OCI-LY1 (cell line): ENCODE results near the gene SLC44A2.

Experiments used
- H2AFZ ChIP-seq: fragments of 200-600 bp; sonication (generic), shearing (Covaris generic); 2 replicates; pipeline ENCODE4 v1.6.0; 2014; ENCODE audit warnings: antibody characterized with exemption, mild to moderate bottlenecking, low read length
- H3F3A ChIP-seq: fragments of 200-600 bp; sonication (generic), shearing (Covaris generic); 2 replicates; pipeline ENCODE4 v1.6.0; 2014; ENCODE audit warnings: mild to moderate bottlenecking, antibody characterized with exemption, low read length, moderate library complexity; ENCODE audit not compliant: insufficient read depth
- H3K27ac ChIP-seq: fragments of 200-600 bp; sonication (generic); 2 replicates; pipeline ENCODE4 v1.5.1; 2014; ENCODE audit warnings: low read length, mixed run types, mild to moderate bottlenecking, low read depth; ENCODE audit not compliant: poor library complexity, severe bottlenecking
- H3K27me3 ChIP-seq: fragments of 200-600 bp; sonication (generic); 2 replicates; pipeline ENCODE4 v1.6.0; 2014; ENCODE audit warnings: antibody characterized with exemption, mild to moderate bottlenecking, low read length, moderate library complexity; ENCODE audit not compliant: insufficient read depth
- H3K36me3 ChIP-seq: fragments of 200-600 bp; sonication (generic); 2 replicates; pipeline ENCODE4 v1.6.1; 2014; ENCODE audit warnings: mild to moderate bottlenecking, antibody characterized with exemption, low read length, moderate library complexity, mixed read lengths; ENCODE audit not compliant: insufficient read depth
- H3K4me1 ChIP-seq: fragments of 200-600 bp; sonication (generic); 2 replicates; pipeline ENCODE4 v1.5.1; 2014; ENCODE audit warnings: mild to moderate bottlenecking, low read length, moderate library complexity; ENCODE audit not compliant: insufficient read depth, severe bottlenecking
- H3K4me2 ChIP-seq: fragments of 200-600 bp; sonication (generic), shearing (Covaris generic); 2 replicates; pipeline ENCODE4 v1.6.1; 2014; ENCODE audit warnings: low read length
- H3K4me3 ChIP-seq: fragments of 200-600 bp; sonication (generic); 2 replicates; pipeline ENCODE4 v1.5.1; 2014; ENCODE audit warnings: low read length, low read depth, mild to moderate bottlenecking, mixed read lengths; ENCODE audit not compliant: poor library complexity, severe bottlenecking
- H3K79me2 ChIP-seq: fragments of 200-600 bp; shearing (Covaris generic); 2 replicates; pipeline ENCODE4 v1.6.1; 2016; ENCODE audit warnings: mixed run types, low read length, mixed read lengths; ENCODE audit not compliant: insufficient read depth
- H3K9ac ChIP-seq: fragments of 200-600 bp; sonication (generic), shearing (Covaris generic); 2 replicates; pipeline ENCODE4 v1.6.1; 2014; ENCODE audit warnings: mild to moderate bottlenecking, low read length, mixed read lengths
- H3K9me2 ChIP-seq: fragments of 200-600 bp; sonication (generic), shearing (Covaris generic); 2 replicates; pipeline ENCODE4 v1.6.1; 2014; ENCODE audit warnings: low read depth, mild to moderate bottlenecking, low read length, mixed read lengths
- H3K9me3 ChIP-seq: fragments of 200-600 bp; shearing (Covaris generic); 2 replicates; pipeline ENCODE4 v1.6.1; 2014; ENCODE audit warnings: low read length, mixed read lengths
- H4K20me1 ChIP-seq: fragments of 200-600 bp; sonication (generic), shearing (Covaris generic); 2 replicates; pipeline ENCODE4 v1.6.0; 2016; ENCODE audit warnings: mild to moderate bottlenecking, low read length; ENCODE audit not compliant: insufficient read depth
- EZH2 ChIP-seq: fragments of 200-600 bp; sonication (generic), shearing (Covaris generic); IDR thresholded peaks from 2 replicates; pipeline ENCODE4 v1.8.0; 2017; ENCODE audit warnings: borderline replicate concordance, mixed run types, mild to moderate bottlenecking, antibody characterized with exemption, low read length, moderate library complexity, mixed read lengths
- TF ChIP-seq, protein P1 (sequence below): fragments of 200-600 bp; sonication (generic), shearing (Covaris generic); IDR thresholded peaks from 2 replicates; pipeline ENCODE4 v1.5.1; 2017; ENCODE audit warnings: mild to moderate bottlenecking, antibody characterized with exemption, low read length, moderate library complexity, mixed read lengths

The SLC44A2 gene

DNA sequence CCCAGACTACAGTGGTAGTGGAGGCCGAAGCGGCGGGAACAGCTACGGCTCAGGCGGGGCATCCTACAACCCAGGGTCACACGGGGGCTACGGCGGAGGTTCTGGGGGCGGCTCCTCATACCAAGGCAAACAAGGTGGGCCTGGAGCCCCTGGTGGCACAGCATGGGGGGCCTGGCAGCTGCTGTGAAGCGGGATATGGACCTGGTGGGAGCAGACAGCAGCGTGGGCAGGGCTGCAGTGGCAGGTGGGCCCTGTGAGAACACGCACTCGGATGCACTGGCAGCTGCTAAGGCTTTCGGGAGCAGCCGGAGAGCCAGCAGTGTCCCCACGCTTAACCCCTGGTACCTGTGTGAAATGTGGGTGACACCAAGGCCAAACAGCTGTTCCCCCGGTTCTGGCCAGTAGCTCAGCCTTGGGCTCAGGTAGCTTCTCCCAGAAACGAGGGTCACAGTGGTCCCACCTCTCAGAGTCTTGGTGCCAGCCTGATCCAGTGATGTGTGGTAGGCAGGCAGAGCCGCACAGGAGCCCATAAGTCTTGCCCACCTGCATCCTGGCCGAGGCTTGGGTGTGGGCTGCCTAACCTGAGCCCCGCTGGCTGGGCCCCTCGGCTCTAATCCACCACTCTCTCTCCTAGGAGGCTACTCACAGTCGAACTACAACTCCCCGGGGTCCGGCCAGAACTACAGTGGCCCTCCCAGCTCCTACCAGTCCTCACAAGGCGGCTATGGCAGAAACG lies 63.4 kb downstream of the SLC44A2 start:
- H3K36me3 ChIP-seq, result peaks cover 91% of the 10 kb centered on the region
- H3K9me2 ChIP-seq, result no peaks in the 10 kb centered on the region
- H3F3A ChIP-seq, result 0 out of 2 replicates have a peak, but pooled peaks cover 5% of the 10 kb centered on the region
- no peak overlapping the region for H3K27ac ChIP-seq
- no peak overlapping the region for H3K4me2 ChIP-seq
- no peaks in the 10 kb centered on the region for H3K4me1 ChIP-seq
- H4K20me1 ChIP-seq, result no peaks in the 10 kb centered on the region
- no peak overlapping the region for H3K4me3 ChIP-seq
- no peaks in the 10 kb centered on the region for H3K9me3 ChIP-seq
- H2AFZ ChIP-seq, result no peak overlapping the region
- no peak for TF ChIP-seq EZH2
- TF ChIP-seq, protein P1, sequence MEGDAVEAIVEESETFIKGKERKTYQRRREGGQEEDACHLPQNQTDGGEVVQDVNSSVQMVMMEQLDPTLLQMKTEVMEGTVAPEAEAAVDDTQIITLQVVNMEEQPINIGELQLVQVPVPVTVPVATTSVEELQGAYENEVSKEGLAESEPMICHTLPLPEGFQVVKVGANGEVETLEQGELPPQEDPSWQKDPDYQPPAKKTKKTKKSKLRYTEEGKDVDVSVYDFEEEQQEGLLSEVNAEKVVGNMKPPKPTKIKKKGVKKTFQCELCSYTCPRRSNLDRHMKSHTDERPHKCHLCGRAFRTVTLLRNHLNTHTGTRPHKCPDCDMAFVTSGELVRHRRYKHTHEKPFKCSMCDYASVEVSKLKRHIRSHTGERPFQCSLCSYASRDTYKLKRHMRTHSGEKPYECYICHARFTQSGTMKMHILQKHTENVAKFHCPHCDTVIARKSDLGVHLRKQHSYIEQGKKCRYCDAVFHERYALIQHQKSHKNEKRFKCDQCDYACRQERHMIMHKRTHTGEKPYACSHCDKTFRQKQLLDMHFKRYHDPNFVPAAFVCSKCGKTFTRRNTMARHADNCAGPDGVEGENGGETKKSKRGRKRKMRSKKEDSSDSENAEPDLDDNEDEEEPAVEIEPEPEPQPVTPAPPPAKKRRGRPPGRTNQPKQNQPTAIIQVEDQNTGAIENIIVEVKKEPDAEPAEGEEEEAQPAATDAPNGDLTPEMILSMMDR, result no peak
- no peaks in the 10 kb centered on the region for H3K27me3 ChIP-seq
- no peak overlapping the region for H3K9ac ChIP-seq
- no peaks in the 10 kb centered on the region for H3K79me2 ChIP-seq

DNA sequence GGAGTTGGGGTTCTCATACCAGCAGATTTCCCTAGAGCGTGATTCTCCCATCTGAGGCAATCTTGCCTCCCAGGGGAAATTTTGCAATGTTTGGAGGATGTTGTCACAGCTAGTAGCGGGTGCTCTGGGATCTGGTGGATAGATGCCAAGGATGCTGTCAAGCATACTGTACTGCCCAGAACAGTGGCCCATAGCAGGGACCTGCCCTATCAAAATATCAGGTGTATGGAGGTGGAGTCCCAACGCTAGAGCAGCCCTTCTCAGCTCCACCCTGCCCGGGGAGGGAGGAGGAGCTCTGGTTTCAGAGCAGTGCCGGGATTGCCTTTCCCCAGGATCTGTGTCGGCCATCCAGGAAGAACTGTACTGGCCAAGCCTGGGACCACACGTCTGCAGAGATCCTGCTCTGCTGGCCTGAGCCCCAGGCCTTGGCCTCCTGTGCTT lies 65.0 kb downstream of the SLC44A2 start:
- H3K9me3 ChIP-seq, result no peaks in the 10 kb centered on the region
- no peak overlapping the region for H3K4me3 ChIP-seq
- H3K4me2 ChIP-seq, result no peak overlapping the region
- H3K9ac ChIP-seq, result no peak overlapping the region
- H3F3A ChIP-seq, result 0 out of 2 replicates have a peak, but pooled peaks cover 5% of the 10 kb centered on the region
- no peaks in the 10 kb centered on the region for H3K9me2 ChIP-seq
- no peaks in the 10 kb centered on the region for H4K20me1 ChIP-seq
- TF ChIP-seq EZH2, result no peak
- TF ChIP-seq, protein P1, result no peak
- no peak overlapping the region for H2AFZ ChIP-seq
- H3K36me3 ChIP-seq, result peaks cover 74% of the 10 kb centered on the region
- no peak overlapping the region for H3K27ac ChIP-seq
- peaks cover 2% of the 10 kb centered on the region for H3K4me1 ChIP-seq
- H3K79me2 ChIP-seq, result no peaks in the 10 kb centered on the region
- no peaks in the 10 kb centered on the region for H3K27me3 ChIP-seq

DNA sequence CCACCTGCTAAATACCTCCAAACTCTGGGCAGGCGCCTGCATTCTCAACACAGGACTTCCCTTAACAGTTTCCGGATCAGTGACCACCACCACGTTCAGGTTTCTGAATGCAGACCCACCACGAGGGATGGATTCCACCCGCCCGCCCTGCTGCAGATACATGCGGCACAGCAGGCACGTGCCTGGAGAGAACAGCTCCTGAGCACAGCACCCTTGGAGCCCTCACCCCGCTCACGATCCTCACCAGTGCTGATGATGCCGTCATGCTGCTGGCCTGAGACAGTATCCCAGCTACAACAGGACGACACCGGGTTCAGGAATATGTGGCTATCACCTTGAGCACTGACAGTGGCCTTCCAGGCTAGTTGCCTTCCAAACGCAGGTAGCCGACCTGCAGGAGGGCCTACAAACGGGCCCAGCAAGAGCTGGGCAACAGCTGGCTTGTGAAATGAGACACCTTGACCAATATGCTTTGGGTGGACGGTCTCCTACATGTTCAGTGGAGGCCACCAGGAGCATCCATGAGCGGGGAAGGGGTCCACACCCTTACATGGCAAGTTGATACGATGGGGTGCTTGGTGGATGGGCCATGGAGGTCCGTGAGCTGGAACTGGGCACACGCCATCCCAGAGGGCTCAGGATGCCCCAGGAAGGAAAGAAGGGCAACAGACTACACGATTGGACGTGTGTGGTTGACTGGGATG lies 66.0 kb downstream of the SLC44A2 start:
- Histone ChIP-seq H3K9me2 (no peaks in the 10 kb centered on the region), H3K27me3 (no peaks in the 10 kb centered on the region), H3K79me2 (no peaks in the 10 kb centered on the region), H3K9ac (no peak overlapping the region), H3K9me3 (no peaks in the 10 kb centered on the region), H3K4me3 (no peak overlapping the region), H3K27ac (no peak overlapping the region), H3F3A (0 out of 2 replicates have a peak, but pooled peaks cover 5% of the 10 kb centered on the region), H3K4me2 (no peak overlapping the region), H2AFZ (no peak overlapping the region), H4K20me1 (no peaks in the 10 kb centered on the region), H3K4me1 (peaks cover 4% of the 10 kb centered on the region), H3K36me3 (peaks cover 65% of the 10 kb centered on the region)
- no peak for TF ChIP-seq EZH2
- TF ChIP-seq, protein P1, result no peak
